SIG-M5 (cell line): Measurements from ENCODE around the gene IFNGR1.

Experiments
- DNase-seq: peaks from one replicate; lab custom pipeline; 2025; lab: John Stamatoyannopoulos, UW

Gene IFNGR1

GRCh38 chr6:137148306-137149034 lies 70.7 kb downstream of the IFNGR1 start:
- no peak for DNase-seq
